Measurements from ENCODE around the gene ZBTB7C.

GRCh38 chr18:48330016-48330991 is 78.9 kb downstream of the ZBTB7C start:
- TF ChIP-seq EZH2 (IDR thresholded peaks at IDR 0.05; ENCODE audit: low read length), result no peak
- TF ChIP-seq CTCF (optimal IDR thresholded peaks at IDR 0.05 in 1 of 3, IDR thresholded peaks at IDR 0.05 in 1 of 3, conservative IDR thresholded peaks at IDR 0.05 in 1 of 3; ENCODE audit: extremely low read depth in 1 of 3, insufficient read depth in 2 of 3, low read length in 3 of 3), result no peak
